WTC11 (cell line): ENCODE results near the gene RYR3.

ENCODE experiments used
- ELF4 ChIP-seq: sonication (generic); formaldehyde crosslinking; IDR thresholded peaks from 2 replicates; pipeline ENCODE4 v1.8.1; 2022; ENCODE audit warnings: low read depth, mild to moderate bottlenecking, moderate library complexity, missing genetic modification reagents
- ETV6 ChIP-seq: sonication (generic); formaldehyde crosslinking; IDR thresholded peaks from 2 replicates; pipeline ENCODE4 v1.8.1; 2022; ENCODE audit warnings: mild to moderate bottlenecking, missing genetic modification reagents
- FOXK1 ChIP-seq: sonication (generic); formaldehyde crosslinking; IDR thresholded peaks from 2 replicates; pipeline ENCODE4 v1.8.0; 2022; ENCODE audit warnings: mild to moderate bottlenecking, moderate library complexity, missing genetic modification reagents
- FOXP1 ChIP-seq: sonication (generic); formaldehyde crosslinking; IDR thresholded peaks from 2 replicates; pipeline ENCODE4 v1.8.0; 2022; ENCODE audit warnings: missing genetic modification reagents, mild to moderate bottlenecking, moderate library complexity, borderline replicate concordance
- OVOL2 ChIP-seq: fragments of 250-450 bp; sonication (Bioruptor Pico); IDR thresholded peaks from 2 replicates; pipeline ENCODE4 v1.9.0; 2021; ENCODE audit warnings: mild to moderate bottlenecking, borderline replicate concordance
- TF ChIP-seq, protein P1 (sequence below): sonication (generic); formaldehyde crosslinking; IDR thresholded peaks from 2 replicates; pipeline ENCODE4 v1.8.0; 2022; ENCODE audit warnings: mild to moderate bottlenecking, missing genetic modification reagents
- TF ChIP-seq, protein P2 (sequence below): fragments of 200-600 bp; IDR thresholded peaks from 2 replicates; pipeline ENCODE4 v1.8.0; 2022; ENCODE audit warnings: antibody characterized with exemption
- TF ChIP-seq, protein P3 (sequence below): sonication (generic); formaldehyde crosslinking; IDR thresholded peaks from 2 replicates; pipeline ENCODE4 v1.8.0; 2023; ENCODE audit warnings: missing genetic modification reagents
- TF ChIP-seq, protein P4 (sequence below): sonication (generic); formaldehyde crosslinking; conservative IDR thresholded peaks from 2 replicates; pipeline ENCODE4 v1.8.1; 2023; ENCODE audit warnings: mild to moderate bottlenecking, low read depth, missing genetic modification reagents, moderate library complexity

DNA sequence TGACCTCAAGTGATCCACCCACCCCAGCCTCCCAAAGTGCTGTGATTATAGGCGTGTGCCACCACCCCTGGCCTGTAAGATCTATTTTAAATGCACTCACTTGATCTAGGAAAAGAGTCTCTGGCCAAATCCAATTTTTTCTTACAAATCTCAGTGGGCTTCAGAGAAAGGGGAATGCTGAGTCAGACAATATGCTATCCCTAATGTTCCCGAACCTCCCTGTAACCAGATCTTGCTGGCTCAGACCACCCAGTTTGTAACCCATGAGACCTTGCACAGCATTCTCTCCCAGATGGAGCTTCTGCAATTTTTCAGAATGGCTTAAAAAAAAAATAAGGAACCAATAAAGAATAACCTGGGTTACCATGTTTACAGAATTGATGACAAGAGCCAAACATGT, 205.8 kb downstream of the RYR3 start:
- TF ChIP-seq ELF4 (CRISPR knock-in tag) (no peak), ETV6 (CRISPR knock-in tag) (no peak), FOXP1 (CRISPR knock-in tag) (no peak), FOXK1 (CRISPR knock-in tag) (no peak), OVOL2 (CRISPR knock-in tag) (no peak)
- TF ChIP-seq, protein P1, sequence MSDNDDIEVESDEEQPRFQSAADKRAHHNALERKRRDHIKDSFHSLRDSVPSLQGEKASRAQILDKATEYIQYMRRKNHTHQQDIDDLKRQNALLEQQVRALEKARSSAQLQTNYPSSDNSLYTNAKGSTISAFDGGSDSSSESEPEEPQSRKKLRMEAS (CRISPR knock-in tag), result no peak
- TF ChIP-seq, protein P2, sequence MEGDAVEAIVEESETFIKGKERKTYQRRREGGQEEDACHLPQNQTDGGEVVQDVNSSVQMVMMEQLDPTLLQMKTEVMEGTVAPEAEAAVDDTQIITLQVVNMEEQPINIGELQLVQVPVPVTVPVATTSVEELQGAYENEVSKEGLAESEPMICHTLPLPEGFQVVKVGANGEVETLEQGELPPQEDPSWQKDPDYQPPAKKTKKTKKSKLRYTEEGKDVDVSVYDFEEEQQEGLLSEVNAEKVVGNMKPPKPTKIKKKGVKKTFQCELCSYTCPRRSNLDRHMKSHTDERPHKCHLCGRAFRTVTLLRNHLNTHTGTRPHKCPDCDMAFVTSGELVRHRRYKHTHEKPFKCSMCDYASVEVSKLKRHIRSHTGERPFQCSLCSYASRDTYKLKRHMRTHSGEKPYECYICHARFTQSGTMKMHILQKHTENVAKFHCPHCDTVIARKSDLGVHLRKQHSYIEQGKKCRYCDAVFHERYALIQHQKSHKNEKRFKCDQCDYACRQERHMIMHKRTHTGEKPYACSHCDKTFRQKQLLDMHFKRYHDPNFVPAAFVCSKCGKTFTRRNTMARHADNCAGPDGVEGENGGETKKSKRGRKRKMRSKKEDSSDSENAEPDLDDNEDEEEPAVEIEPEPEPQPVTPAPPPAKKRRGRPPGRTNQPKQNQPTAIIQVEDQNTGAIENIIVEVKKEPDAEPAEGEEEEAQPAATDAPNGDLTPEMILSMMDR, result no peak
- TF ChIP-seq, protein P3, sequence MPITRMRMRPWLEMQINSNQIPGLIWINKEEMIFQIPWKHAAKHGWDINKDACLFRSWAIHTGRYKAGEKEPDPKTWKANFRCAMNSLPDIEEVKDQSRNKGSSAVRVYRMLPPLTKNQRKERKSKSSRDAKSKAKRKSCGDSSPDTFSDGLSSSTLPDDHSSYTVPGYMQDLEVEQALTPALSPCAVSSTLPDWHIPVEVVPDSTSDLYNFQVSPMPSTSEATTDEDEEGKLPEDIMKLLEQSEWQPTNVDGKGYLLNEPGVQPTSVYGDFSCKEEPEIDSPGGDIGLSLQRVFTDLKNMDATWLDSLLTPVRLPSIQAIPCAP (CRISPR knock-in tag), result no peak
- TF ChIP-seq, protein P4, sequence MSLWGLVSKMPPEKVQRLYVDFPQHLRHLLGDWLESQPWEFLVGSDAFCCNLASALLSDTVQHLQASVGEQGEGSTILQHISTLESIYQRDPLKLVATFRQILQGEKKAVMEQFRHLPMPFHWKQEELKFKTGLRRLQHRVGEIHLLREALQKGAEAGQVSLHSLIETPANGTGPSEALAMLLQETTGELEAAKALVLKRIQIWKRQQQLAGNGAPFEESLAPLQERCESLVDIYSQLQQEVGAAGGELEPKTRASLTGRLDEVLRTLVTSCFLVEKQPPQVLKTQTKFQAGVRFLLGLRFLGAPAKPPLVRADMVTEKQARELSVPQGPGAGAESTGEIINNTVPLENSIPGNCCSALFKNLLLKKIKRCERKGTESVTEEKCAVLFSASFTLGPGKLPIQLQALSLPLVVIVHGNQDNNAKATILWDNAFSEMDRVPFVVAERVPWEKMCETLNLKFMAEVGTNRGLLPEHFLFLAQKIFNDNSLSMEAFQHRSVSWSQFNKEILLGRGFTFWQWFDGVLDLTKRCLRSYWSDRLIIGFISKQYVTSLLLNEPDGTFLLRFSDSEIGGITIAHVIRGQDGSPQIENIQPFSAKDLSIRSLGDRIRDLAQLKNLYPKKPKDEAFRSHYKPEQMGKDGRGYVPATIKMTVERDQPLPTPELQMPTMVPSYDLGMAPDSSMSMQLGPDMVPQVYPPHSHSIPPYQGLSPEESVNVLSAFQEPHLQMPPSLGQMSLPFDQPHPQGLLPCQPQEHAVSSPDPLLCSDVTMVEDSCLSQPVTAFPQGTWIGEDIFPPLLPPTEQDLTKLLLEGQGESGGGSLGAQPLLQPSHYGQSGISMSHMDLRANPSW (CRISPR knock-in tag), result no peak
